WTC11 (cell line): ENCODE data around the gene ATP6V0D1. TPM values are rescaled to one million over a fixed set of nuclear protein-coding genes. Genes with fewer than 3 reads are reported as not detected.

Experiments used
- ATAC-seq: fragments of 200-7000 bp; cut with Tn5 transposase; 2 replicates; pipeline ENCODE4 v1.10.0; 2021; ENCODE audit warnings: mild to moderate bottlenecking, moderate library complexity
- CTCF ChIA-PET: fragments of 300-600 bp; sonication (Branson Sonifier 250); formaldehyde crosslinking; loops from one replicate; lab custom pipeline; 2021; ENCODE audit warnings: antibody characterized with exemption; lab: Charles Lee
- POLR2A ChIA-PET: fragments of 350-600 bp; sonication (Branson Sonifier 250); formaldehyde crosslinking; loops from one replicate; lab custom pipeline; 2021; ENCODE audit warnings: antibody characterized with exemption; lab: Charles Lee
- DNase-seq: peaks from one replicate; pipeline ENCODE4 v3.0.0; 2021; ENCODE audit warnings: low spot score
- H3K27ac Mint-ChIP-seq: 2 replicates; pipeline ENCODE4 v1.8.0; 2021; ENCODE audit warnings: mixed read lengths
- H3K27me3 Mint-ChIP-seq: 2 replicates; pipeline ENCODE4 v1.8.0; 2021; ENCODE audit warnings: low read depth, mild to moderate bottlenecking, moderate library complexity, mixed read lengths
- H3K36me3 Mint-ChIP-seq: 2 replicates; pipeline ENCODE4 v1.8.0; 2021; ENCODE audit warnings: mixed read lengths
- H3K4me1 Mint-ChIP-seq: 2 replicates; pipeline ENCODE4 v1.8.0; 2022; ENCODE audit warnings: mixed read lengths
- H3K4me3 Mint-ChIP-seq: 2 replicates; pipeline ENCODE4 v1.8.0; 2021; ENCODE audit warnings: mild to moderate bottlenecking, moderate library complexity, mixed read lengths
- H3K9me3 Mint-ChIP-seq: 2 replicates; pipeline ENCODE4 v1.8.0; 2021; ENCODE audit warnings: mixed read lengths
- ARID4B ChIP-seq: sonication (generic); formaldehyde crosslinking; IDR thresholded peaks from 2 replicates; pipeline ENCODE4 v1.8.0; 2023; ENCODE audit warnings: missing genetic modification reagents, mild to moderate bottlenecking, borderline replicate concordance
- ATF1 ChIP-seq: sonication (generic); formaldehyde crosslinking; IDR thresholded peaks from 2 replicates; pipeline ENCODE4 v1.8.1; 2023; ENCODE audit warnings: mild to moderate bottlenecking, moderate library complexity, missing genetic modification reagents
- CDX4 ChIP-seq: fragments of 250-450 bp; sonication (Bioruptor Pico); IDR thresholded peaks from 2 replicates; pipeline ENCODE4 v1.9.0; 2021; ENCODE audit warnings: moderate library complexity, mild to moderate bottlenecking, inconsistent platforms, borderline replicate concordance
- FOXJ3 ChIP-seq: sonication (generic); formaldehyde crosslinking; IDR thresholded peaks from 2 replicates; pipeline ENCODE4 v1.9.0; 2021; ENCODE audit warnings: missing genetic modification reagents, mild to moderate bottlenecking, borderline replicate concordance
- JAZF1 ChIP-seq: fragments of 250-450 bp; sonication (Bioruptor Pico); IDR thresholded peaks from 2 replicates; pipeline ENCODE4 v1.9.0; 2021; ENCODE audit warnings: moderate library complexity, mild to moderate bottlenecking, inconsistent platforms
- JUN ChIP-seq: sonication (generic); formaldehyde crosslinking; IDR thresholded peaks from 2 replicates; pipeline ENCODE4 v1.8.0; 2023; ENCODE audit warnings: mild to moderate bottlenecking, missing genetic modification reagents
- MLX ChIP-seq: sonication (generic); formaldehyde crosslinking; IDR thresholded peaks from 2 replicates; pipeline ENCODE4 v1.8.1; 2023; ENCODE audit warnings: mild to moderate bottlenecking, missing genetic modification reagents, moderate library complexity
- PRDM15 ChIP-seq: sonication (generic); formaldehyde crosslinking; IDR thresholded peaks from 2 replicates; pipeline ENCODE4 v1.8.0; 2022; ENCODE audit warnings: missing genetic modification reagents
- SMAD3 ChIP-seq: sonication (generic); formaldehyde crosslinking; IDR thresholded peaks from 2 replicates; pipeline ENCODE4 v1.8.0; 2022; ENCODE audit warnings: missing genetic modification reagents, mild to moderate bottlenecking, borderline replicate concordance
- TEAD1 ChIP-seq: sonication (generic); formaldehyde crosslinking; IDR thresholded peaks from 2 replicates; pipeline ENCODE4 v1.8.0; 2022; ENCODE audit warnings: mild to moderate bottlenecking, missing genetic modification reagents
- USF1 ChIP-seq: sonication (generic); formaldehyde crosslinking; IDR thresholded peaks from 2 replicates; pipeline ENCODE4 v1.8.0; 2022; ENCODE audit warnings: mild to moderate bottlenecking, missing genetic modification reagents
- ZBTB43 ChIP-seq: sonication (generic); formaldehyde crosslinking; IDR thresholded peaks from 2 replicates; pipeline ENCODE4 v1.8.1; 2023; ENCODE audit warnings: mild to moderate bottlenecking, missing genetic modification reagents
- ZNF121 ChIP-seq: sonication (generic); formaldehyde crosslinking; IDR thresholded peaks from 2 replicates; pipeline ENCODE4 v1.8.0; 2023; ENCODE audit warnings: missing genetic modification reagents
- ZNF671 ChIP-seq: fragments of 250-450 bp; sonication (Bioruptor Pico); IDR thresholded peaks from 2 replicates; pipeline ENCODE4 v1.8.0; 2021; ENCODE audit warnings: mild to moderate bottlenecking
- total RNA-seq: library from RNA; stranded (reverse); gene quantifications from 3 replicates; pipeline ENCODE4 v1.2.3, GENCODE V29; 2021

The ATP6V0D1 gene
- total RNA-seq, 1 experiment from 2014 or later = 44.1 TPM

GRCh38 chr16:67474551-67475455 is 6.2 kb downstream of the ATP6V0D1 start:
- H3K27me3 Mint-ChIP-seq = no peaks in the 10 kb centered on the region; the same call in 1 of the 2 replicates
- H3K36me3 Mint-ChIP-seq = no peaks in the 10 kb centered on the region
- ATAC-seq = no peak
- no peaks in the 10 kb centered on the region for H3K9me3 Mint-ChIP-seq
- no peak overlapping the region for H3K4me3 Mint-ChIP-seq
- TF ChIP-seq ZNF671 (CRISPR knock-in tag) (no peak), JAZF1 (CRISPR knock-in tag) (no peak), FOXJ3 (CRISPR knock-in tag) (no peak), ZBTB43 (CRISPR knock-in tag) (no peak), JUN (no peak), ATF1 (CRISPR knock-in tag) (no peak), TEAD1 (CRISPR knock-in tag) (no peak), USF1 (CRISPR knock-in tag) (no peak), MLX (CRISPR knock-in tag) (no peak), ZNF121 (CRISPR knock-in tag) (no peak), SMAD3 (CRISPR knock-in tag) (no peak), ARID4B (CRISPR knock-in tag) (no peak), PRDM15 (CRISPR knock-in tag) (no peak), CDX4 (CRISPR knock-in tag) (no peak)
- H3K27ac Mint-ChIP-seq = no peak overlapping the region
- POLR2A ChIA-PET = no interaction called here
- H3K4me1 Mint-ChIP-seq = no peaks in the 10 kb centered on the region
- CTCF ChIA-PET = interaction anchor here (1.4 kb wide), 1 partner anchor 47 kb away, joined by 5 read pairs; no protein-coding TSS in a partner anchor
- DNase-seq = no peak
